ENCODE measurements around the gene SMIM8.

SMIM8 gene

DNA sequence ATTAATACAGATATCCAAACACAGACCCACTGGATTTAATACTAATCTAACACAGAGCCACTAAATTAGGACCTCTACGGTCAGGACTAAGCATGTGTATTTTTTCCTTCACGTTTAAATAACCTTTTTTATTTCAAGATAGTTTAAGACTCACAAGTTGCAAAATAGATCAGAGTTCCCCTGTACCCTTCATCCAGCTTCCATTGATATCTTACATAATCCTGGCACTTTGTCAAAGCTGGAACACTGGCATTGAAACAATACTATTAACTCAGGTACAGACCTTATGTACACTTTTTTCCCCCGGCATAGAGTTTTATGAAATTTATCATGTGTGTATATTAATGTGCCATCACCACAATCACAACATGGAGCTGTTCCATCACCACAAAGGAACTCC, 24.3 kb downstream of the SMIM8 start:
- TF ChIP-seq, protein P1, sequence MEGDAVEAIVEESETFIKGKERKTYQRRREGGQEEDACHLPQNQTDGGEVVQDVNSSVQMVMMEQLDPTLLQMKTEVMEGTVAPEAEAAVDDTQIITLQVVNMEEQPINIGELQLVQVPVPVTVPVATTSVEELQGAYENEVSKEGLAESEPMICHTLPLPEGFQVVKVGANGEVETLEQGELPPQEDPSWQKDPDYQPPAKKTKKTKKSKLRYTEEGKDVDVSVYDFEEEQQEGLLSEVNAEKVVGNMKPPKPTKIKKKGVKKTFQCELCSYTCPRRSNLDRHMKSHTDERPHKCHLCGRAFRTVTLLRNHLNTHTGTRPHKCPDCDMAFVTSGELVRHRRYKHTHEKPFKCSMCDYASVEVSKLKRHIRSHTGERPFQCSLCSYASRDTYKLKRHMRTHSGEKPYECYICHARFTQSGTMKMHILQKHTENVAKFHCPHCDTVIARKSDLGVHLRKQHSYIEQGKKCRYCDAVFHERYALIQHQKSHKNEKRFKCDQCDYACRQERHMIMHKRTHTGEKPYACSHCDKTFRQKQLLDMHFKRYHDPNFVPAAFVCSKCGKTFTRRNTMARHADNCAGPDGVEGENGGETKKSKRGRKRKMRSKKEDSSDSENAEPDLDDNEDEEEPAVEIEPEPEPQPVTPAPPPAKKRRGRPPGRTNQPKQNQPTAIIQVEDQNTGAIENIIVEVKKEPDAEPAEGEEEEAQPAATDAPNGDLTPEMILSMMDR (IDR thresholded peaks at IDR 0.05; ENCODE audit: low read depth, low read length, missing control alignments), result no peak
- in situ Hi-C loops (cut with HindIII; ENCODE audit: low pct_ligation_motif_present, low sequenced_read_pairs), result no loop called here
- no peak for DNase-seq
- no peaks in the 10 kb centered on the region for H3K36me3 ChIP-seq (replicated peaks)
- no peak overlapping the region for H3K27ac ChIP-seq
- H3K27me3 ChIP-seq (replicated peaks), result no peaks in the 10 kb centered on the region
- H3K4me3 ChIP-seq (ENCODE audit: low read depth, low read length), result no peak overlapping the region

DNA sequence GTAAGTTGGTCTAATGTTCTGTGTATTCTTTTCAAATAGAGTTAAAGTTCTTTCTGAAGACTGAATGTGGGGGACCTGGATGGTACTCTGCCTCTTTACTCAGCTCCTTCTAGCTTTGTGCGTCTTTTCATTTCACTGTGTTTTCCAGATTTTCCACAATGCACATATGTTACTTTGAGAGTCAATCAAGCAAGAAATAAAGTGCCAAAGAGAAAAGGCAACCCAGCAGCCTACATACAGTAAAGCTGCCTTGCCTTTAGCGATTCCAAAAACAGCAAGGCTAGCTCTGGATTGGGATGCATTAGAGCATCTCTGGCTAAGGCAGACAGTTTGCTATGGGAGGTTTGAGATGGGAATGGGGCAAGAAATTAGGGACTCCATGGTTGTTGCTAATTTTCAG, 27.5 kb downstream of the SMIM8 start:
- TF ChIP-seq, protein P1 (IDR thresholded peaks at IDR 0.05; ENCODE audit: low read depth, low read length, missing control alignments), result no peak
- no peak for DNase-seq
- Histone ChIP-seq H3K27me3 (replicated peaks) (no peaks in the 10 kb centered on the region), H3K36me3 (replicated peaks) (no peaks in the 10 kb centered on the region), H3K4me3 (ENCODE audit: low read depth, low read length) (no peak overlapping the region), H3K27ac (no peak overlapping the region)
- in situ Hi-C loops (cut with HindIII; ENCODE audit: low pct_ligation_motif_present, low sequenced_read_pairs), result no loop called here

DNA sequence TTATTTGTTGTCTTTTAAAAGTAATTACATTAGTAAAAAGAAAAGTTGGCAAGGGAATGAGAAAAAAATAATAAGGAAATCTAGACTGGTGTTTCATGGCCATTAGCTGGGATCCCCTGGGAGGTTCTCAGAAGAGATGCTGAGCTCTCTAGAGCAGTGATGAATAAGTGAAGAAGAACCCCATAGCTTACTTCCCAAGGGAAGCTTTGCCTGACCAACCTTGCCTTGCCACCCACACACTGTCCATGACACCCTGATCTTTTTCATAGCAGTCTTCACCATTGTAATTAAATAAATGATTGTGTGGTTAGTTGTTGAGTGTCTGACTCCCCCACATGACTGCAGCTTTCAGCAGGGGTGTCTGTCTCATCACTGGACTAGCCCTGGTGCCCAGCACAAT, 28.1 kb downstream of the SMIM8 start:
- TF ChIP-seq, protein P1 (IDR thresholded peaks at IDR 0.05; ENCODE audit: low read depth, low read length, missing control alignments), result no peak
- DNase-seq, result no peak
- no peaks in the 10 kb centered on the region for H3K27me3 ChIP-seq (replicated peaks)
- no peaks in the 10 kb centered on the region for H3K36me3 ChIP-seq (replicated peaks)
- no peak overlapping the region for H3K4me3 ChIP-seq (ENCODE audit: low read depth, low read length)
- no peak overlapping the region for H3K27ac ChIP-seq
- in situ Hi-C loops (cut with HindIII; ENCODE audit: low pct_ligation_motif_present, low sequenced_read_pairs), result no loop called here

DNA sequence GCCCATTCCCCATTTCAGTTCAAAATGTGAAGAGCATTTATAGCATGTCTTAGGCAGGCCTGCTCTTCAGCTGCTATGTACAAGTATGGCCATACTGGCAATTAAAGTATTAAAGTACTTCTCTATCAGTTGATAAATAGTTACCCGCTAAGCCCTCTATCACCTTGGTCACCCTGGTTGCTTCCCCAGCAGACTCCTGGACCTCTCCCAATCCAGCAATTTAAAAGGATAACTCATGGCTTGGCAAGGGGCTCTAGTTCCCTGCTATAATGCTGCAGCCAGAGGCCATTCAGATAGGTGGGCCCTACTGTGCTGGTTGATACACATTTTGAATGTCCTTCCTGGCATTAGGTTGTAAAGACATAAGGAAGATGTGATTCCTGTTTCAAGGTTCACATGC, 29.2 kb downstream of the SMIM8 start:
- DNase-seq, result no peak
- in situ Hi-C loops (cut with HindIII; ENCODE audit: low pct_ligation_motif_present, low sequenced_read_pairs), result no loop called here
- Histone ChIP-seq H3K27me3 (replicated peaks) (no peaks in the 10 kb centered on the region), H3K36me3 (replicated peaks) (no peaks in the 10 kb centered on the region), H3K4me3 (ENCODE audit: low read depth, low read length) (no peak overlapping the region), H3K27ac (no peak overlapping the region)
- TF ChIP-seq, protein P1 (IDR thresholded peaks at IDR 0.05; ENCODE audit: low read depth, low read length, missing control alignments), result no peak

DNA sequence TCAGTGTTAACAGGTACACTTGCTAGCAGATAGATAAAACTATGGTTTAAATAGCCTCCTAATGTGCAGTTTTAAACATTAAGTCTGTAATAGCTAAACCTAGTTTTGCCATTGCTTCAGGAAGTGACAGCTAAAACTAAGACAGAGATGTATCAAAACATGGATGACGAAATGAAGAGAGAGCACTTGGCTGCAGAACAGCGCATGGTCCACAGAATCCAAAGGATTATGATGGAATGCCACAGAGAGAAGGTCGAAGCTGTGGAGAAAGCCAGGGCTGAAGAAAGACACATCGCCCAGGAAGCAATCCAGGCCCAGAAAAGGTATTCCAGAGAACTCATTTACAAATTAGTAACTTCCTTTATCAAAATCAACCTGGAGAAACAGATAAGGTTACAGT, 33.8 kb downstream of the SMIM8 start:
- H3K4me3 ChIP-seq (ENCODE audit: low read depth, low read length), result no peak overlapping the region
- DNase-seq, result no peak
- H3K27me3 ChIP-seq (replicated peaks), result no peaks in the 10 kb centered on the region
- TF ChIP-seq, protein P1 (IDR thresholded peaks at IDR 0.05; ENCODE audit: low read depth, low read length, missing control alignments), result no peak
- no peak overlapping the region for H3K27ac ChIP-seq
- H3K36me3 ChIP-seq (replicated peaks), result no peaks in the 10 kb centered on the region
- in situ Hi-C loops (cut with HindIII; ENCODE audit: low pct_ligation_motif_present, low sequenced_read_pairs), result no loop called here

DNA sequence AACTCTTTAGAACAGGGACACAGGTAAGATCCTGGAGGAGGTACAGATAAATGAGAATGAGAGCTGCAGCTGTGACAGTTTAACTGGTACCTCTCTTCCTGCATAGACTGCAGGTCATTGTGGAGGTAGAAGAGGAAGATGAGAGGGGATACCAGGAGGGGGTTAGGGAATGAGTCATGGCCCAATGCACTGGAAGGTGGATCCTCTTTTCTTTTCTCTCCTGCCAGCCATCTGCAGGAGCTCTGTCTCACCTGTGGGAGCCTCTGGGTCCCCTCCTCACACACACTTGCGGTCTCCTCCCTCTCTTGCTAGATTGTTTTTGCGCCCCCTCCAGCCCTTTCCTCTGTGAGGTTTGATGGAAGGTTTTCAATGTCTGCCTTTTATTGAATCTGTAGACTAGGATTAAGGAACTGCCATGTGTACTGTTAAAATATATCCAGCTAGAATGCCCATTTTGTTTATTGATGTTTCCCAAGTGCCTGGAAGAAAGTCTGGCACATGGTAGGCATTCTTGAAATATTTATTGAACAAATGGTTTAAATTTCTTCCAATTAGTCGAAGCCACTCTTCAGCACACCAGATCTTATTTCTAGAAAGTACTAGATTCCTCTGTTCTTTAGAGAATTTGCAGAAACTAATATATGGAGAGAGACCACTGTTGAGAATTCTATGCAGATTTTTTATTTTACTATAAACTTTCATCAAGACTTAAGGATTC, 35.2 kb downstream of the SMIM8 start:
- in situ Hi-C loops (cut with HindIII; ENCODE audit: low pct_ligation_motif_present, low sequenced_read_pairs), result no loop called here
- Histone ChIP-seq H3K36me3 (replicated peaks) (no peaks in the 10 kb centered on the region), H3K4me3 (ENCODE audit: low read depth, low read length) (no peak overlapping the region), H3K27ac (no peak overlapping the region), H3K27me3 (replicated peaks) (no peaks in the 10 kb centered on the region)
- no peak for DNase-seq
- TF ChIP-seq, protein P1 (IDR thresholded peaks at IDR 0.05; ENCODE audit: low read depth, low read length, missing control alignments), result no peak

All from brain microvascular endothelial cell (primary cell).